GM23338 (cell line): ENCODE data around the gene ZBTB49. TPM values are rescaled to one million over a fixed set of nuclear protein-coding genes. Genes with fewer than 3 reads are reported as not detected.

Experiments
- polyA plus RNA-seq: library from polyadenylated mRNA; unstranded; fragments of >200 nt; fragmentation: Nextera tagmentation; extraction: Ambion mirVana; gene quantifications from 2 replicates; pipeline ENCODE4 v1.2.1, GENCODE V29; 2016
- total RNA-seq: library from RNA; depleted of rRNA; stranded (reverse); fragments of >200 nt; shearing (Covaris generic); gene quantifications from 2 replicates; pipeline ENCODE4 v1.2.3, GENCODE V29; 2014; rRNA removed

The ZBTB49 gene
- total and polyA plus RNA-seq, 2 experiments from 2014 or later: 4.1 to 6.0 TPM

Other genes with a start within 250 kb of the ZBTB49 start
- gene OTOP1, start 63.3 kb upstream of the ZBTB49 start, total RNA-seq: not detected in 2 replicates
- not detected in 2 replicates for gene OTOP1, start 63.3 kb upstream of the ZBTB49 start, polyA plus RNA-seq
- gene TMEM128, start 42.0 kb upstream of the ZBTB49 start, total RNA-seq: 22.7 and 24.5 TPM in 2 replicates
- 25.9 and 27.5 TPM in 2 replicates for gene TMEM128, start 42.0 kb upstream of the ZBTB49 start, polyA plus RNA-seq
- gene LYAR, start 97 bp upstream of the ZBTB49 start, total RNA-seq: 33.5 and 44.0 TPM in 2 replicates
- 87.8 and 105 TPM in 2 replicates for gene LYAR, start 97 bp upstream of the ZBTB49 start, polyA plus RNA-seq
- gene NSG1, start 96.9 kb downstream of the ZBTB49 start, total RNA-seq: 28.7 and 34.5 TPM in 2 replicates
- gene NSG1, start 96.9 kb downstream of the ZBTB49 start, polyA plus RNA-seq: 16.5 and 17.4 TPM in 2 replicates